ENCODE results near the gene EHMT1. TPM values are rescaled to one million over a fixed set of nuclear protein-coding genes. Genes with fewer than 3 reads are reported as not detected.
A peak's percentile ranks its signal among the peaks of the same experiment; 100 is the strongest.

The EHMT1 gene
- total and polyA plus RNA-seq, 10 of the 15 experiments (the other 5 are each of a cell fraction or from before 2014, with no cell fraction given), result 2.9 to 100 (median 48.1) TPM

- POLR2A ChIA-PET, result interaction anchor here (7.4 kb wide), 1 partner anchor 17 kb away, joined by 59 read pairs; no protein-coding TSS in a partner anchor
- Histone ChIP-seq H4K20me1 (ENCODE audit: control insufficient read depth, insufficient read depth) (no peaks in the 10 kb centered on the region), H3K4me3 (no peak overlapping the region), H3K79me2 (ENCODE audit: control insufficient read depth, insufficient read depth, low read length) (peaks cover 27% of the 10 kb centered on the region), H3K4me1 (ENCODE audit: control insufficient read depth, insufficient read depth, low read length) (peaks cover 66% of the 10 kb centered on the region), H3K27me3 (replicated peaks in 1 of 2; ENCODE audit: control insufficient read depth in 2 of 2, insufficient read depth in 2 of 2, low read length in 1 of 2) (no peaks in the 10 kb centered on the region), H2AFZ (ENCODE audit: control insufficient read depth, low read depth, low read length) (no peak overlapping the region), H3K9ac (ENCODE audit: control insufficient read depth, insufficient read depth, low read length) (peak overlapping the region; percentile 41), H3K36me3 (ENCODE audit: control insufficient read depth in 2 of 2, insufficient read depth in 2 of 2, low read length in 1 of 2) (peaks cover 33 to 44% of the 10 kb centered on the region in 2 experiments), H3K27ac (ENCODE audit: control insufficient read depth, insufficient read depth) (peak overlapping the region; percentile 96), H3K9me3 (replicated peaks; ENCODE audit: control insufficient read depth, insufficient read depth, low read length) (peaks cover 11% of the 10 kb centered on the region; the same call in 2 of the 3 replicates), H3K4me2 (ENCODE audit: control insufficient read depth, insufficient read depth) (peak overlapping the region; percentile 66; the same call in 1 of the 2 replicates)
- FAIRE-seq (no peak), DNase-seq (ENCODE audit: low read depth, low spot score) (no peak), ATAC-seq (peak; percentile 6)
- SMC1A ChIA-PET (ENCODE audit: uncharacterized antibody, unreplicated experiment), result interaction anchor here (1.1 to 2.8 kb wide), 6 partner anchors 12 to 89 kb away, joined by 3 to 32 read pairs (median 7); no protein-coding TSS in a partner anchor
- no peak for TF ChIP-seq HCFC1 (IDR thresholded peaks at IDR 0.05; ENCODE audit: low read length)
- no peak for TF ChIP-seq SUPT20H (IDR thresholded peaks at IDR 0.05; ENCODE audit: borderline replicate concordance, control insufficient read depth, low read depth, low read length)
- no peak for TF ChIP-seq KLF5 (IDR thresholded peaks at IDR 0.05; ENCODE audit: partially characterized antibody)
- TF ChIP-seq POLR2A (IDR thresholded peaks at IDR 0.05; ENCODE audit: low read depth, low read length), result peak; percentile 29; the same call in 1 of the 2 replicates
- no peak for TF ChIP-seq MYC (IDR thresholded peaks at IDR 0.05; ENCODE audit: insufficient read depth, insufficient read length, insufficient replicate concordance, low read length, severe bottlenecking)
- BruUV-seq (replicated peaks), result TSS peak; percentile 64
- CTCF ChIA-PET, result interaction anchor here (0.7 to 2.5 kb wide), 9 partner anchors 11 to 88 kb away, joined by 3 to 23 read pairs (median 3); no protein-coding TSS in a partner anchor
- in situ Hi-C loops (cut with MboI) (no loop called here), intact Hi-C loops (cut with micrococcal nuclease; ENCODE audit: unreplicated experiment) (loop anchor here (1.0 kb wide), 1 partner anchor 15 kb away; no protein-coding TSS in a partner anchor)
- RAD21 ChIA-PET (ENCODE audit: unreplicated experiment), result interaction anchor here (0.6 to 7.1 kb wide), 10 partner anchors 11 to 90 kb away, joined by 3 to 65 read pairs (median 4); no protein-coding TSS in a partner anchor
- WGBS (ENCODE audit: insufficient coverage, insufficient replicate concordance, low lambda C conversion rate, missing lambda C conversion rate), result 21% methylated on average over 9 of the region's 9 CpGs
These were observed 143.0 kb downstream of the EHMT1 start for GRCh38 chr9:137761793-137762192.

Measured in GM12878 (cell line).